Tibial nerve (tissue), 4 donors: Measurements from ENCODE around the gene RITA1.

Experiments
- EP300 ChIP-seq, 2 donors: sonication (generic); formaldehyde crosslinking; IDR thresholded peaks; one replicate each; pipeline ENCODE4 v1.6.1; 2017; ENCODE audit warnings: antibody characterized with exemption in 2 of 2, mild to moderate bottlenecking in 1 of 2
- POLR2A ChIP-seq, 2 donors: fragments of 450-650 bp; IDR thresholded peaks; one replicate each; pipeline ENCODE4 v1.6.1; 2017; ENCODE audit warnings: antibody characterized with exemption in 2 of 2, mild to moderate bottlenecking in 2 of 2, moderate library complexity in 2 of 2
- TF ChIP-seq, protein P1 (sequence below), 5 experiments: fragments of 200-600 bp in 3 of 5; fragments of 450-650 bp in 2 of 5; sonication (generic) in 3 of 5; IDR thresholded peaks; one replicate each; pipeline ENCODE4 v1.5.1; 2016 to 2019; ENCODE audit warnings: antibody characterized with exemption in 5 of 5, mild to moderate bottlenecking in 3 of 5, moderate library complexity in 2 of 5

GRCh38 chr12:113239811-113240331 lies 54.4 kb downstream of the RITA1 start:
- TF ChIP-seq, protein P1, sequence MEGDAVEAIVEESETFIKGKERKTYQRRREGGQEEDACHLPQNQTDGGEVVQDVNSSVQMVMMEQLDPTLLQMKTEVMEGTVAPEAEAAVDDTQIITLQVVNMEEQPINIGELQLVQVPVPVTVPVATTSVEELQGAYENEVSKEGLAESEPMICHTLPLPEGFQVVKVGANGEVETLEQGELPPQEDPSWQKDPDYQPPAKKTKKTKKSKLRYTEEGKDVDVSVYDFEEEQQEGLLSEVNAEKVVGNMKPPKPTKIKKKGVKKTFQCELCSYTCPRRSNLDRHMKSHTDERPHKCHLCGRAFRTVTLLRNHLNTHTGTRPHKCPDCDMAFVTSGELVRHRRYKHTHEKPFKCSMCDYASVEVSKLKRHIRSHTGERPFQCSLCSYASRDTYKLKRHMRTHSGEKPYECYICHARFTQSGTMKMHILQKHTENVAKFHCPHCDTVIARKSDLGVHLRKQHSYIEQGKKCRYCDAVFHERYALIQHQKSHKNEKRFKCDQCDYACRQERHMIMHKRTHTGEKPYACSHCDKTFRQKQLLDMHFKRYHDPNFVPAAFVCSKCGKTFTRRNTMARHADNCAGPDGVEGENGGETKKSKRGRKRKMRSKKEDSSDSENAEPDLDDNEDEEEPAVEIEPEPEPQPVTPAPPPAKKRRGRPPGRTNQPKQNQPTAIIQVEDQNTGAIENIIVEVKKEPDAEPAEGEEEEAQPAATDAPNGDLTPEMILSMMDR (IDR thresholded peaks at IDR 0.05) = no peak
- no peak for TF ChIP-seq POLR2A (IDR thresholded peaks at IDR 0.05)
- no peak for TF ChIP-seq EP300 (IDR thresholded peaks at IDR 0.05)
